Smooth muscle cell (in vitro differentiated cells): ENCODE data around the gene CAD. TPM values are rescaled to one million over a fixed set of nuclear protein-coding genes. Genes with fewer than 3 reads are reported as not detected.
"Not testable (repeated sequence)": the region's sequence is repeated elsewhere in the genome, so short reads cannot be mapped to it uniquely, and the experiment has no call there.

ENCODE experiments used
- DNase-seq: peaks from one replicate; lab custom pipeline; 2025; ENCODE audit not compliant: unreplicated experiment; lab: John Stamatoyannopoulos, UW
- H2AFZ ChIP-seq: fragments of 200-600 bp; sonication (generic); 2 replicates; pipeline ENCODE4 v1.6.0; 2016; ENCODE audit warnings: antibody characterized with exemption, low read depth, mild to moderate bottlenecking
- H3F3A ChIP-seq: fragments of 200-600 bp; sonication (generic); 2 replicates; pipeline ENCODE4 v1.6.0; 2017; ENCODE audit warnings: antibody characterized with exemption, low read depth
- H3K27ac ChIP-seq: fragments of 200-600 bp; sonication (generic); 2 replicates; pipeline ENCODE4 v1.5.1; 2016; ENCODE audit warnings: low read depth, mild to moderate bottlenecking
- H3K27me3 ChIP-seq: fragments of 200-600 bp; sonication (generic); 2 replicates; pipeline ENCODE4 v1.6.1; 2016; ENCODE audit warnings: low read depth, mild to moderate bottlenecking
- H3K36me3 ChIP-seq: fragments of 200-600 bp; sonication (generic); 2 replicates; pipeline ENCODE4 v1.5.1; 2016; ENCODE audit warnings: low read depth
- H3K4me1 ChIP-seq: fragments of 200-600 bp; sonication (generic); 2 replicates; pipeline ENCODE4 v1.5.1; 2016; ENCODE audit warnings: low read depth
- H3K4me2 ChIP-seq: fragments of 200-600 bp; sonication (generic); 2 replicates; pipeline ENCODE4 v1.6.0; 2016; ENCODE audit warnings: mild to moderate bottlenecking
- H3K4me3 ChIP-seq: fragments of 200-600 bp; sonication (generic); 2 replicates; pipeline ENCODE4 v1.5.1; 2016; ENCODE audit warnings: mild to moderate bottlenecking
- H3K79me2 ChIP-seq: fragments of 200-600 bp; sonication (generic); 2 replicates; pipeline ENCODE4 v1.6.0; 2016; ENCODE audit warnings: low read depth, mild to moderate bottlenecking
- H3K9ac ChIP-seq: fragments of 200-600 bp; sonication (generic); 2 replicates; pipeline ENCODE4 v1.6.0; 2016; ENCODE audit warnings: low read depth
- H3K9me3 ChIP-seq: fragments of 200-600 bp; sonication (generic); replicated peaks from 2 replicates; pipeline ENCODE4 v1.5.1; 2016; ENCODE audit warnings: low read depth
- H4K20me1 ChIP-seq: fragments of 200-600 bp; sonication (generic); 2 replicates; pipeline ENCODE4 v1.6.0; 2016; ENCODE audit warnings: low read depth
- CTCF ChIP-seq: fragments of 200-600 bp; sonication (generic); IDR thresholded peaks from 2 replicates; pipeline ENCODE4 v1.5.1; 2017; ENCODE audit warnings: borderline replicate concordance, mild to moderate bottlenecking, antibody characterized with exemption; ENCODE audit not compliant: insufficient read depth, poor library complexity, severe bottlenecking
- WGBS: methylation state at CpG from one replicate; pipeline ENCODE4 v1.1.7; 2016; ENCODE audit warnings: low lambda C conversion rate; 5-methylcytosine and 5-hydroxymethylcytosine counted together
- polyA plus RNA-seq: library from polyadenylated mRNA; unstranded; fragments of >200 nt; fragmentation: Nextera tagmentation; extraction: Ambion mirVana; gene quantifications from 2 replicates; pipeline ENCODE4 v1.2.1, GENCODE V29; 2016
- total RNA-seq: library from RNA; depleted of rRNA; stranded (reverse); fragments of >200 nt; gene quantifications from 2 replicates; pipeline ENCODE4 v1.2.3, GENCODE V29; 2014

CAD gene
- total and polyA plus RNA-seq, 2 experiments from 2014 or later: 20.3 to 34.3 TPM

- no peaks in the 10 kb centered on the region for H3K36me3 ChIP-seq
- H3K9ac ChIP-seq: no peak overlapping the region
- WGBS: 54% methylated on average over 11 of the region's 11 CpGs
- no peaks in the 10 kb centered on the region for H3K9me3 ChIP-seq
- no peak overlapping the region for H3K4me3 ChIP-seq
- no peaks in the 10 kb centered on the region for H3F3A ChIP-seq
- peaks cover 34% of the 10 kb centered on the region for H3K27me3 ChIP-seq
- no peak for TF ChIP-seq CTCF
- no peaks in the 10 kb centered on the region for H4K20me1 ChIP-seq
- no peak overlapping the region for H3K4me2 ChIP-seq
- H3K27ac ChIP-seq: no peak overlapping the region
- DNase-seq: no peak
- H3K4me1 ChIP-seq: no peaks in the 10 kb centered on the region
- H3K79me2 ChIP-seq: no peaks in the 10 kb centered on the region
- H2AFZ ChIP-seq: no peak overlapping the region
These were observed 54.6 kb downstream of the CAD start for GRCh38 chr2:27271631-27272340.

GRCh38 chr2:27272537-27273522 is 55.7 kb downstream of the CAD start:
- 91% methylated on average over 15 of the region's 15 CpGs for WGBS
- H3K27me3 ChIP-seq: peaks cover 29% of the 10 kb centered on the region

GRCh38 chr2:27275211-27276150 is 58.3 kb downstream of the CAD start, which contains the start of gene DNAJC5G:
Gene DNAJC5G, plus strand, starts transcription at chr2:27275433. Its CDS starts 1,296 bp downstream, at chr2:27276729.
- no peaks in the 10 kb centered on the region for H3K36me3 ChIP-seq
- H3K79me2 ChIP-seq: no peaks in the 10 kb centered on the region
- no peak within 1 kb of the TSS for H3K4me2 ChIP-seq
- no peaks in the 10 kb centered on the region for H4K20me1 ChIP-seq
- H3K4me3 ChIP-seq: no peak within 1 kb of the TSS
- no peaks in the 10 kb centered on the region for H3F3A ChIP-seq
- no peak within 1 kb of the TSS for H2AFZ ChIP-seq
- TF ChIP-seq CTCF: no peak
- H3K27ac ChIP-seq: no peak within 1 kb of the TSS
- H3K9ac ChIP-seq: no peak within 1 kb of the TSS
- H3K4me1 ChIP-seq: no peaks in the 10 kb centered on the region
- 88% methylated on average over 39 of the region's 39 CpGs for WGBS
- H3K27me3 ChIP-seq: peaks cover 15% of the 10 kb centered on the region
- H3K9me3 ChIP-seq: no peaks in the 10 kb centered on the region
- no peak for DNase-seq

More at GRCh38 chr2:27272537-27273522, 55.7 kb downstream of the CAD start:
- H3K9ac ChIP-seq, H3K79me2 ChIP-seq, H3K9me3 ChIP-seq, H3K36me3 ChIP-seq, H3K4me2 ChIP-seq, DNase-seq, H3K4me3 ChIP-seq, H3K27ac ChIP-seq, H4K20me1 ChIP-seq, H2AFZ ChIP-seq, H3K4me1 ChIP-seq, H3F3A ChIP-seq: not testable (repeated sequence)
